ENCODE results near the gene NR1D1.

The NR1D1 gene

GRCh38 chr17:40097087-40097486 lies 3.3 kb downstream of the NR1D1 start:
- peak; percentile 19 for DNase-seq

GRCh38 chr17:40095944-40096791 lies 4.2 kb downstream of the NR1D1 start:
- DNase-seq, result peak; percentile 23

GRCh38 chr17:40095351-40095943 lies 4.9 kb downstream of the NR1D1 start:
- peak; percentile 34 for DNase-seq

GRCh38 chr17:40094874-40095273 lies 5.5 kb downstream of the NR1D1 start:
- DNase-seq, result no peak

- DNase-seq, result no peak
Observed at GRCh38 chr17:40093580-40094201, 6.7 kb downstream of the NR1D1 start.

GRCh38 chr17:40093005-40093579 lies 7.3 kb downstream of the NR1D1 start:
- no peak for DNase-seq

- DNase-seq, result no peak
Observed at GRCh38 chr17:40092581-40092980, 7.8 kb downstream of the NR1D1 start.

- DNase-seq, result no peak
Observed at GRCh38 chr17:40091691-40092397, 8.5 kb downstream of the NR1D1 start.

- no peak for DNase-seq
Observed at GRCh38 chr17:40090237-40091119, 9.9 kb downstream of the NR1D1 start.

GRCh38 chr17:40089077-40089895 lies 11.1 kb downstream of the NR1D1 start:
- DNase-seq, result no peak

GRCh38 chr17:40087903-40088718 lies 12.3 kb downstream of the NR1D1 start:
- DNase-seq, result no peak

- DNase-seq, result no peak
Observed at GRCh38 chr17:40087049-40087794, 13.2 kb downstream of the NR1D1 start.

GRCh38 chr17:40086150-40087044 lies 14.0 kb downstream of the NR1D1 start:
- DNase-seq, result no peak

- DNase-seq, result no peak
Observed at GRCh38 chr17:40084477-40084876, 15.9 kb downstream of the NR1D1 start.

- no peak for DNase-seq
Observed at GRCh38 chr17:40079545-40079944, 20.8 kb downstream of the NR1D1 start.

- DNase-seq, result no peak
Observed at GRCh38 chr17:40076591-40076990, 23.8 kb downstream of the NR1D1 start.

- no peak for DNase-seq
Observed at GRCh38 chr17:40075942-40076498, 24.4 kb downstream of the NR1D1 start.

All from left hindlimb (tissue), 1 donor.